ENCODE data around the gene VRK2.
A peak's percentile ranks its signal among the peaks of the same experiment; 100 is the strongest.

The VRK2 gene

GRCh38 chr2:58046585-58047372 lies at the start of gene VRK2:
Gene VRK2 (plus strand): TSS chr2:58046806. CDS start chr2:58048832, 2,026 bp downstream.
- TF ChIP-seq CTCF (IDR thresholded peaks at IDR 0.05; ENCODE audit: extremely low read depth, insufficient read depth, missing control alignments) = no peak
- DNase-seq (ENCODE audit: low spot score) = peak; percentile 87
- in situ Hi-C loops (cut with MboI; ENCODE audit: low pct_unique_long_range_greater_than_20kb, low sequenced_read_pairs, unreplicated experiment) = loop anchor here (10.0 to 25.0 kb wide), 2 partner anchors 132 to 284 kb away; no protein-coding TSS in a partner anchor

DNA sequence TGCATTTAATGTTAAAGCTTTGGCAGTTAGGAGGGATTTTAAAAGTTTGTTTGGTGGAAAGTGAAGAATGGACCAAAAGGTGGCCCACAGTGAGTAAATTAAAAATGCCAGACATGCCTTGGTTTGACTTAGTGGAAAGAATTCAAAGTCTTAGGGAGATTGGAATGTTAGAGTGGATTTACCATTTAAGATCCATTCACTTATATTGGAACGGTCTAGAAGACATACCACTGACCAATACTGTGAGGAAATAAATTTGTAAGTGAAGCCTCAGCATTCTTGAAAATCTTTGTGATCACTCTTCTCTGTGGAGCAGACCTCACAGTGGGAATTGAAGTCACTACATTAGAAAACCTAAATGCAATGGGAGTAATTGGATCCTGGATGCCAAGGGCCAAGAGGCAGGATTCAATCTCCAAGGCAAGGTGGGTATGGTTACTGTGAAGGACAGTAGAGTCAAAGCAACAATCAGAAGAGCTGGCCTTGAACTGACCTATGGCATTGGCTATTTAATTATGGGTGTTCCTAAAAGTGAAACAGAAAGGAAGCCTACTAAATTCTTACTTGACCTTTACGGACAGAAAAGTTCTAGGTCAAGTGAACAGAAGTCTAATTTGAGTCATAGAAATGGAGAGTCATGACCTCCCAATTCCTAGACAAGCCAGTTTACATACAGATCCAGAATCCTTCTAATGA lies 40.2 kb upstream of the VRK2 start:
- in situ Hi-C loops (cut with MboI; ENCODE audit: low pct_unique_long_range_greater_than_20kb, low sequenced_read_pairs, unreplicated experiment) = no loop called here
- no peak for DNase-seq (ENCODE audit: low spot score)
- TF ChIP-seq CTCF (IDR thresholded peaks at IDR 0.05; ENCODE audit: extremely low read depth, insufficient read depth, missing control alignments) = no peak

- in situ Hi-C loops (cut with MboI; ENCODE audit: low pct_unique_long_range_greater_than_20kb, low sequenced_read_pairs, unreplicated experiment) = no loop called here
- DNase-seq (ENCODE audit: low spot score) = no peak
- no peak for TF ChIP-seq CTCF (IDR thresholded peaks at IDR 0.05; ENCODE audit: extremely low read depth, insufficient read depth, missing control alignments)
These were observed 39.7 kb upstream of the VRK2 start for GRCh38 chr2:58006952-58007284.

DNA sequence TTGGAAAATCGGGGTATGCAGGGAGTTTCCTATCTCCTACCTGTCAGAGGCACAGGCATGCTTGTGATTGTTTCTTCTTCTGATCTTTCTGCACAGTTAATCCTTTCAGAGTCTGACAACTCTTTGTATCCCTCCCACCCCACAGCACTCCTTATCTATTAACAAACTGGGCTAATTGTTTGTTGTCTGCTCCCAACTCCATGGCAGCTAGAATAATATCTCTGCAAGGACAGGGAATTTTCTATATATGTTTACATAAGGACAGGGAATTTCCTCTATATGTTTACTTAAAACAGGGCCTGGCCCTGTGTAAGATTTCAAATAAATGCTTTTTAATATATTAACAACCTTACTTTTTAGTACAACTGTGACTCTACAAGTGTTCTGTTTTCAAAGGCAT lies 36.0 kb upstream of the VRK2 start:
- no peak for DNase-seq (ENCODE audit: low spot score)
- in situ Hi-C loops (cut with MboI; ENCODE audit: low pct_unique_long_range_greater_than_20kb, low sequenced_read_pairs, unreplicated experiment) = no loop called here
- TF ChIP-seq CTCF (IDR thresholded peaks at IDR 0.05; ENCODE audit: extremely low read depth, insufficient read depth, missing control alignments) = no peak

DNA sequence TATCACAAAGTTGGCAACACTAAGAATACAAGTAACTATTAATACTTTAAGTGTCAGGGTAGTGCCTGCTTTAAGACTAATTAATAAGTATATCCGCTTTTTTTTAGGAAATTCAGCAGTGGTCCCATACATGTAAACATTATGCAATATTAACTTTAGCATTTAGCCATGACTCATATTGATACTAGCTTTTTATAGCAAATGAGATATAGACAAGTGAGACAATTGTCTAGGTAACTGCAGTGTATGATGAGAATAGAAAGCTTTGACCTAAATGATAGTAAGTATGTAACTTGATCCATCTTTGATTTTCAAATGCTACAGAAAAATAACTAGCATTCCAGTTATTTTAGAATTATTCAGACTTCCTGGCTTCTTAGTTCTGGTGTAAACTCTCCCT lies 27.4 kb upstream of the VRK2 start:
- DNase-seq (ENCODE audit: low spot score) = peak; percentile 35
- no peak for TF ChIP-seq CTCF (IDR thresholded peaks at IDR 0.05; ENCODE audit: extremely low read depth, insufficient read depth, missing control alignments)
- in situ Hi-C loops (cut with MboI; ENCODE audit: low pct_unique_long_range_greater_than_20kb, low sequenced_read_pairs, unreplicated experiment) = no loop called here

DNA sequence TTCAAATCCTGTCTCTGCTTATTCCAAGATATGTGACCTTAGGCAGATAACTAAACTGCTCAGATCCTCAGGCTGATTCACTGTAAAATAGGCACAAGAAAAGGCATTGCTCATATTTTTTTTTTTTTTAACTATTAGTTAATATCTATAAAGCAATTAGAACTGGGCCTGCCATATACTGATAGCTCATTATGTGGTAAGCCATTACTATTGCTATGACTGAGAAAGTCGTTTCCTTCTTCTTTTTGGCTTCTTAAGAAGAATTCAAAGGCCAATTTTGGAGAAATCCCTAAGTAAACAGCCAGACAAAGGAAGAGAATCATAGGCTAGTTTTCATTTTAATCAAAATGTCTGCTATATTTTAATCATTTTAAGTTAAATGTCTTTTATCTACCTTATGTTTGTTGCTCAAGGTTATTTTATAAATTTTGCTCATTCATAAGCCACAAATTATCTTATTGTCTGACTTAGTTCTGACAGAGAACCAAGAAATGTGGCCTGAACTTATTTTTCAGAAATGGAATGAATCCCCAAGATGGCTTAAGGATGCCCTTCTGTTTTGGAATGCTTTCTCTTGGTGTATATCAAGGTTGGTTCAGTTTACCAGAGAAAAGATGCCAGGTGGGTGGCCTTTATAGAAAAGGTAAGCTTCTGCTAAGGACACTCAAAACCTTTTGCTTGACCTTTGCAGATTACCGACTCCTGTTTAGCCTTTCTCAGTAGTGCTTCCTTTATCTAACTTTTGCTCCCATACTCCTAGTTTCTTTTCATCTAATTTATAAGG lies 21.3 kb upstream of the VRK2 start:
- in situ Hi-C loops (cut with MboI; ENCODE audit: low pct_unique_long_range_greater_than_20kb, low sequenced_read_pairs, unreplicated experiment) = loop anchor here (25.0 kb wide), 1 partner anchor 263 kb away; no protein-coding TSS in a partner anchor
- TF ChIP-seq CTCF (IDR thresholded peaks at IDR 0.05; ENCODE audit: extremely low read depth, insufficient read depth, missing control alignments) = no peak
- DNase-seq (ENCODE audit: low spot score) = no peak

All from GM13977 (cell line).